ENCODE results near the gene CSMD2. TPM values are rescaled to one million over a fixed set of nuclear protein-coding genes. Genes with fewer than 3 reads are reported as not detected.

CSMD2 gene
- total and polyA plus RNA-seq, 2 of the 8 experiments (the other 6 are each of a cell fraction or from before 2014, with no cell fraction given) = 7.0 to 14.7 TPM

DNA sequence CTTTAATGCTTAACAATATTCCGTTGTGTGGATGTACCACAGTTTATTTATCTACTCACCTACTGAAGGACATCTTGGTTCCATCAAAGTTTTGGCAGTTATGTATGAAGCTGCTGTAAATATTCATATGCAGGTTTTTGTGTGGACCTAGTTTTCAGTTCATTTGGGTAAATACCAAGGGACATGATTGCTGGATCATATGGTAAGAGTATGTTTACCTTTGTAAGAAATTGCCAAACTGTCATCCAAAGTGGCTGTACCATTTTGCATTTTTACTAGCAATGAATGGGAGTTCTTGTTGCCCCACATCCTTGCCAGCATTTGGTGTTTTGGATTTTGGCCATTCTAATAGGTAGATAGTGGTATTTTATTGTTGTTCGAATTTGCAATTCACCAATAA, 682.6 kb downstream of the CSMD2 start:
- H2AK5ac ChIP-seq (ENCODE audit: low read depth, low read length) = no peak overlapping the region
- H3K4me2 ChIP-seq (ENCODE audit: insufficient read depth in 1 of 2, low read depth in 2 of 2, low read length in 2 of 2) = no peak overlapping the region
- TF ChIP-seq ZNF274 (IDR thresholded peaks at IDR 0.05; ENCODE audit: borderline replicate concordance, extremely low read depth, low read length) (no peak), EZH2 (IDR thresholded peaks at IDR 0.05; ENCODE audit: low read depth, low read length, severe bottlenecking) (no peak), RBBP5 (IDR thresholded peaks at IDR 0.05; ENCODE audit: borderline replicate concordance, low read depth, low read length) (no peak), JUND (IDR thresholded peaks at IDR 0.05; ENCODE audit: low read length) (no peak), KDM5A (IDR thresholded peaks at IDR 0.05; ENCODE audit: low read length) (no peak), SUZ12 (IDR thresholded peaks at IDR 0.05; ENCODE audit: low read length) (no peak), POLR2A (IDR thresholded peaks at IDR 0.05; ENCODE audit: control extremely low read depth in 1 of 2, low read depth in 2 of 2, low read length in 2 of 2) (no peak), RNF2 (IDR thresholded peaks at IDR 0.05; ENCODE audit: borderline replicate concordance, low read depth, low read length, missing control alignments, poor library complexity, severe bottlenecking) (no peak), PHF8 (conservative IDR thresholded peaks at IDR 0.05; ENCODE audit: low read depth, low read length) (no peak), RAD21 (IDR thresholded peaks at IDR 0.05 in 1 of 2, conservative IDR thresholded peaks at IDR 0.05 in 1 of 2; ENCODE audit: low read depth in 2 of 2, low read length in 2 of 2) (no peak), HDAC6 (IDR thresholded peaks at IDR 0.05; ENCODE audit: low read depth, low read length) (no peak)
- TF ChIP-seq, protein P1, sequence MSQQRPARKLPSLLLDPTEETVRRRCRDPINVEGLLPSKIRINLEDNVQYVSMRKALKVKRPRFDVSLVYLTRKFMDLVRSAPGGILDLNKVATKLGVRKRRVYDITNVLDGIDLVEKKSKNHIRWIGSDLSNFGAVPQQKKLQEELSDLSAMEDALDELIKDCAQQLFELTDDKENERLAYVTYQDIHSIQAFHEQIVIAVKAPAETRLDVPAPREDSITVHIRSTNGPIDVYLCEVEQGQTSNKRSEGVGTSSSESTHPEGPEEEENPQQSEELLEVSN (IDR thresholded peaks at IDR 0.05) = no peak
- no peak overlapping the region for H2BK5ac ChIP-seq (ENCODE audit: low read depth, low read length)
- H3K18ac ChIP-seq (ENCODE audit: extremely low read depth, low read length) = no peak overlapping the region
- no peaks in the 10 kb centered on the region for H3K79me2 ChIP-seq (ENCODE audit: control insufficient read depth in 1 of 2, insufficient read depth in 2 of 2, low read length in 2 of 2)
- H3K23ac ChIP-seq (ENCODE audit: insufficient read length) = no peak overlapping the region
- no peak overlapping the region for H3K9ac ChIP-seq (replicated peaks in 1 of 4; ENCODE audit: extremely low read depth in 1 of 4, low read depth in 3 of 4, low read length in 3 of 4)
- H4K20me1 ChIP-seq (replicated peaks in 1 of 2; ENCODE audit: control insufficient read depth in 1 of 2, insufficient read depth in 2 of 2, low read length in 2 of 2) = peaks cover 2 to 5% of the 10 kb centered on the region in 2 experiments
- no peaks in the 10 kb centered on the region for H3K4me1 ChIP-seq (replicated peaks in 1 of 4; ENCODE audit: control insufficient read depth in 3 of 4, insufficient read depth in 4 of 4, low read length in 3 of 4)
- 93% methylated on average over 2 of the region's 2 CpGs; no CpG with 5 or more reads in 1 of the 2 experiments for WGBS, 2 experiments (ENCODE audit: extremely low coverage in 1 of 2, insufficient coverage in 1 of 2, insufficient read length in 1 of 2, insufficient replicate concordance in 2 of 2, low coverage in 1 of 2, low lambda C conversion rate in 2 of 2, missing lambda C conversion rate in 1 of 2)
- H2BK12ac ChIP-seq (ENCODE audit: low read depth, low read length) = no peak overlapping the region
- H2BK20ac ChIP-seq (ENCODE audit: low read length) = no peak overlapping the region
- H4K5ac ChIP-seq (ENCODE audit: insufficient read length, low read depth, low read length) = no peak overlapping the region
- no peak overlapping the region for H2BK15ac ChIP-seq (ENCODE audit: low read length)
- DNase-seq (ENCODE audit: low read depth in 1 of 2, low spot score in 2 of 2) = no peak
- no peaks in the 10 kb centered on the region for H3K23me2 ChIP-seq (ENCODE audit: low read depth, low read length)
- H3K79me1 ChIP-seq (ENCODE audit: low read depth, low read length) = no peaks in the 10 kb centered on the region
- ChIA-PET POLR2A (ENCODE audit: partially characterized antibody) (no interaction called here), CTCF (ENCODE audit: partially characterized antibody) (interaction anchor here (2.9 kb wide), 1 partner anchor 11 kb away, joined by 12 read pairs; no protein-coding TSS in a partner anchor)
- no peak overlapping the region for H3K27ac ChIP-seq (ENCODE audit: low read depth, low read length)
- H4K91ac ChIP-seq (replicated peaks; ENCODE audit: insufficient read length, low read length) = no peak overlapping the region
- no peak overlapping the region for H3K4me3 ChIP-seq (ENCODE audit: extremely low read depth in 1 of 4, insufficient read depth in 2 of 4, low read depth in 3 of 4, low read length in 4 of 4)
- H3K36me3 ChIP-seq (ENCODE audit: control insufficient read depth in 2 of 4, insufficient read depth in 4 of 4, low read length in 3 of 4) = no peaks in the 10 kb centered on the region
- no peak overlapping the region for H2AFZ ChIP-seq (ENCODE audit: low read length)
- no peaks in the 10 kb centered on the region for H3K27me3 ChIP-seq (replicated peaks in 1 of 4; ENCODE audit: control insufficient read depth in 3 of 4, extremely low read depth in 1 of 4, insufficient read depth in 3 of 4, low read length in 3 of 4)
- H2BK120ac ChIP-seq (replicated peaks; ENCODE audit: low read depth, low read length) = no peak overlapping the region
- no peak for FAIRE-seq
- H4K8ac ChIP-seq (ENCODE audit: extremely low read depth, insufficient read depth, low read length) = no peak overlapping the region
- no peaks in the 10 kb centered on the region for H3K9me3 ChIP-seq (ENCODE audit: insufficient read depth in 2 of 2, low read depth in 1 of 2, low read length in 1 of 2)
- H3K56ac ChIP-seq (replicated peaks; ENCODE audit: insufficient read length, low read depth, low read length) = no peak overlapping the region
- no peak overlapping the region for H3K14ac ChIP-seq (ENCODE audit: insufficient read length)
- H3K4ac ChIP-seq (replicated peaks; ENCODE audit: insufficient read length, low read depth, low read length) = no peak overlapping the region
